H1 (cell line): ENCODE data around the gene DMGDH. TPM values are rescaled to one million over a fixed set of nuclear protein-coding genes. Genes with fewer than 3 reads are reported as not detected.

Source experiments
- CTCF ChIA-PET: fragments of 300-600 bp; sonication (Branson Sonifier 250); formaldehyde crosslinking; loops from one replicate; lab custom pipeline; 2021; ENCODE audit not compliant: partially characterized antibody; lab: Charles Lee
- POLR2A ChIA-PET: fragments of 300-600 bp; sonication (Branson Sonifier 250); formaldehyde crosslinking; loops from one replicate; lab custom pipeline; 2021; ENCODE audit warnings: inconsistent platforms; ENCODE audit not compliant: partially characterized antibody; lab: Charles Lee
- DNase-seq, 2 experiments: peaks; one replicate each; pipeline versions ENCODE4 v3.0.0 to v3.0.0-alpha.2; 2010 to 2022; ENCODE audit warnings: low spot score in 2 of 2, low read depth in 1 of 2, mixed read lengths in 1 of 2
- FAIRE-seq: peaks from 2 replicates; lab custom pipeline; 2011; peaks lifted over from hg19 to GRCh38; lab: Jason Lieb, UNC
- H2AFZ ChIP-seq: 2 replicates; pipeline ENCODE4 v1.8.1; 2012; ENCODE audit warnings: low read length, inconsistent platforms
- H2AK5ac ChIP-seq: 2 replicates; pipeline ENCODE4 v1.6.1; 2013; ENCODE audit warnings: low read depth, low read length
- H2BK120ac ChIP-seq: replicated peaks from 2 replicates; pipeline ENCODE3; 2013; ENCODE audit warnings: low read depth, low read length, inconsistent platforms
- H2BK12ac ChIP-seq: 2 replicates; pipeline ENCODE4 v1.6.1; 2013; ENCODE audit warnings: low read depth, low read length
- H2BK15ac ChIP-seq: 2 replicates; pipeline ENCODE4 v1.6.1; 2013; ENCODE audit warnings: low read length
- H2BK20ac ChIP-seq: 2 replicates; pipeline ENCODE4 v1.6.1; 2013; ENCODE audit warnings: low read length
- H2BK5ac ChIP-seq: 2 replicates; pipeline ENCODE4 v1.6.1; 2013; ENCODE audit warnings: low read depth, low read length
- H3K14ac ChIP-seq: 2 replicates; pipeline ENCODE4 v1.6.1; 2013; ENCODE audit warnings: inconsistent platforms; ENCODE audit not compliant: insufficient read length
- H3K18ac ChIP-seq: 2 replicates; pipeline ENCODE4 v1.6.1; 2013; ENCODE audit warnings: low read length; ENCODE audit errors: extremely low read depth
- H3K23ac ChIP-seq: 2 replicates; pipeline ENCODE4 v1.6.1; 2013; ENCODE audit warnings: inconsistent platforms; ENCODE audit not compliant: insufficient read length
- H3K23me2 ChIP-seq: 2 replicates; pipeline ENCODE4 v1.6.1; 2013; ENCODE audit warnings: low read depth, low read length
- H3K27ac ChIP-seq: 2 replicates; pipeline ENCODE4 v1.6.1; 2011; ENCODE audit warnings: low read depth, low read length, inconsistent platforms
- H3K27me3 ChIP-seq, 4 experiments: replicated peaks in 1 of 4; 1 replicate in 1 of 4; 2 replicates in 3 of 4; pipeline versions ENCODE4 v1.6.1 to v1.8.1; 2011 to 2013; ENCODE audit warnings: low read length in 3 of 4, mild to moderate bottlenecking in 3 of 4, inconsistent platforms in 2 of 4, mixed read lengths in 2 of 4, moderate library complexity in 1 of 4; ENCODE audit not compliant: control insufficient read depth in 3 of 4, insufficient read depth in 3 of 4; ENCODE audit errors: extremely low read depth in 1 of 4
- H3K36me3 ChIP-seq, 4 experiments: 2 replicates each; pipeline versions ENCODE4 v1.6.1 to v1.8.1; 2011 to 2013; ENCODE audit warnings: mild to moderate bottlenecking in 4 of 4, low read length in 3 of 4, moderate library complexity in 2 of 4, control low read depth in 1 of 4, inconsistent platforms in 1 of 4; ENCODE audit not compliant: insufficient read depth in 4 of 4, control insufficient read depth in 2 of 4
- H3K4ac ChIP-seq: replicated peaks from 2 replicates; pipeline ENCODE3; 2013; ENCODE audit warnings: low read length, low read depth, mixed read lengths, inconsistent platforms; ENCODE audit not compliant: insufficient read length
- H3K4me1 ChIP-seq, 4 experiments: replicated peaks in 1 of 4; 1 replicate in 1 of 4; 2 replicates in 3 of 4; pipeline versions ENCODE4 v1.6.1 to v1.8.1; 2011 to 2013; ENCODE audit warnings: low read length in 3 of 4, inconsistent platforms in 2 of 4, mixed read lengths in 1 of 4; ENCODE audit not compliant: insufficient read depth in 4 of 4, control insufficient read depth in 3 of 4
- H3K4me2 ChIP-seq, 2 experiments: 2 replicates each; pipeline versions ENCODE4 v1.6.1 to v1.8.1; 2011 to 2013; ENCODE audit warnings: low read depth in 2 of 2, low read length in 2 of 2, control low read depth in 1 of 2, inconsistent platforms in 1 of 2, mild to moderate bottlenecking in 1 of 2; ENCODE audit not compliant: insufficient read depth in 1 of 2
- H3K4me3 ChIP-seq, 4 experiments: fragments of 200-600, 300-600 bp in 1 of 4; sonication (generic), shearing (Covaris generic), sonication (Bioruptor Twin) in 1 of 4; 2 replicates each; pipeline versions ENCODE4 v1.5.1 to v1.8.1; 2011 to 2016; ENCODE audit warnings: low read length in 4 of 4, low read depth in 3 of 4, control low read depth in 2 of 4, inconsistent platforms in 2 of 4, mild to moderate bottlenecking in 2 of 4, mixed read lengths in 1 of 4, moderate library complexity in 1 of 4; ENCODE audit not compliant: insufficient read depth in 2 of 4; ENCODE audit errors: extremely low read depth in 1 of 4
- H3K56ac ChIP-seq: replicated peaks from 2 replicates; pipeline ENCODE3; 2013; ENCODE audit warnings: low read depth, mild to moderate bottlenecking, mixed read lengths, low read length, inconsistent platforms; ENCODE audit not compliant: insufficient read length
- H3K79me1 ChIP-seq: 2 replicates; pipeline ENCODE4 v1.6.1; 2013; ENCODE audit warnings: low read depth, low read length, control low read depth
- H3K79me2 ChIP-seq, 2 experiments: 2 replicates each; pipeline versions ENCODE4 v1.6.1 to v1.8.1; 2012 to 2013; ENCODE audit warnings: low read length in 2 of 2, mild to moderate bottlenecking in 2 of 2, inconsistent platforms in 1 of 2; ENCODE audit not compliant: insufficient read depth in 2 of 2, control insufficient read depth in 1 of 2
- H3K9ac ChIP-seq, 4 experiments: replicated peaks in 1 of 4; 1 replicate in 1 of 4; 2 replicates in 3 of 4; pipeline versions ENCODE4 v1.6.1 to v1.8.1; 2011 to 2013; ENCODE audit warnings: low read depth in 3 of 4, low read length in 3 of 4, control low read depth in 2 of 4, mild to moderate bottlenecking in 2 of 4, moderate library complexity in 2 of 4, inconsistent platforms in 1 of 4; ENCODE audit errors: extremely low read depth in 1 of 4
- H3K9me3 ChIP-seq, 2 experiments: 2 replicates each; pipeline versions ENCODE4 v1.6.1 to v1.8.1; 2012 to 2013; ENCODE audit warnings: mild to moderate bottlenecking in 2 of 2, moderate library complexity in 2 of 2, control low read depth in 1 of 2, inconsistent platforms in 1 of 2, low read depth in 1 of 2, low read length in 1 of 2, mixed read lengths in 1 of 2; ENCODE audit not compliant: insufficient read depth in 2 of 2
- H4K20me1 ChIP-seq, 2 experiments: replicated peaks in 1 of 2; 2 replicates each; pipeline versions ENCODE3 to v1.8.1; 2011 to 2013; ENCODE audit warnings: inconsistent platforms in 2 of 2, low read length in 2 of 2, mild to moderate bottlenecking in 1 of 2; ENCODE audit not compliant: insufficient read depth in 2 of 2, control insufficient read depth in 1 of 2
- H4K5ac ChIP-seq: 2 replicates; pipeline ENCODE4 v1.6.1; 2013; ENCODE audit warnings: low read length, low read depth, mixed read lengths, inconsistent platforms; ENCODE audit not compliant: insufficient read length
- H4K8ac ChIP-seq: 2 replicates; pipeline ENCODE4 v1.8.0; 2013; ENCODE audit warnings: mild to moderate bottlenecking, moderate library complexity, low read length, inconsistent platforms; ENCODE audit not compliant: insufficient read depth; ENCODE audit errors: extremely low read depth
- H4K91ac ChIP-seq: replicated peaks from 2 replicates; pipeline ENCODE3; 2013; ENCODE audit warnings: low read length, mixed read lengths, inconsistent platforms; ENCODE audit not compliant: insufficient read length
- GABPA ChIP-seq: IDR thresholded peaks from 2 replicates; pipeline ENCODE4 v1.6.1; 2011; ENCODE audit warnings: mild to moderate bottlenecking, low read length, moderate library complexity, borderline replicate concordance; ENCODE audit not compliant: insufficient read depth
- KDM5A ChIP-seq: fragments of 200-600 bp; IDR thresholded peaks from 2 replicates; pipeline ENCODE4 v1.7.1; 2012; ENCODE audit warnings: mild to moderate bottlenecking, low read length, inconsistent platforms, mixed read lengths
- PHF8 ChIP-seq: fragments of 200-600 bp; sonication (generic); conservative IDR thresholded peaks from 2 replicates; pipeline ENCODE4 v1.7.1; 2012; ENCODE audit warnings: low read depth, mild to moderate bottlenecking, inconsistent platforms, low read length, moderate library complexity
- POLR2A ChIP-seq, 2 experiments: IDR thresholded peaks; 1 replicate in 1 of 2; 2 replicates in 1 of 2; pipeline ENCODE4 v1.6.1; 2011; ENCODE audit warnings: low read depth in 2 of 2, low read length in 2 of 2, mild to moderate bottlenecking in 2 of 2; ENCODE audit errors: control extremely low read depth in 1 of 2
- POLR2AphosphoS5 ChIP-seq: IDR thresholded peaks from 2 replicates; pipeline ENCODE4 v1.6.1; 2011; ENCODE audit warnings: low read depth, low read length
- RBBP5 ChIP-seq: IDR thresholded peaks from 2 replicates; pipeline ENCODE4 v1.7.1; 2012; ENCODE audit warnings: low read depth, mild to moderate bottlenecking, inconsistent platforms, low read length, moderate library complexity, borderline replicate concordance
- SIRT6 ChIP-seq: IDR thresholded peaks from one replicate; pipeline ENCODE4 v1.7.1; 2012; ENCODE audit warnings: low read length, inconsistent platforms
- SP2 ChIP-seq: IDR thresholded peaks from 2 replicates; pipeline ENCODE4 v1.6.1; 2012; ENCODE audit warnings: mild to moderate bottlenecking, low read length, inconsistent platforms
- SRF ChIP-seq: IDR thresholded peaks from 2 replicates; pipeline ENCODE4 v1.6.1; 2011; ENCODE audit warnings: mild to moderate bottlenecking, low read depth, low read length, moderate library complexity
- TCF12 ChIP-seq: IDR thresholded peaks from 2 replicates; pipeline ENCODE4 v1.6.1; 2011; ENCODE audit warnings: low read depth, mild to moderate bottlenecking, low read length
- YY1 ChIP-seq: IDR thresholded peaks from 2 replicates; pipeline ENCODE4 v1.6.1; 2011; ENCODE audit warnings: low read depth, mild to moderate bottlenecking, low read length
- WGBS, 2 experiments: shearing (Covaris generic) in 1 of 2; methylation state at CpG; one replicate each; pipeline versions ENCODE4 v1.1.6 to v1.1.7; 2013 to 2015; ENCODE audit warnings: low lambda C conversion rate in 2 of 2, mixed read lengths in 2 of 2, inconsistent platforms in 1 of 2, low coverage in 1 of 2, missing lambda C conversion rate in 1 of 2; ENCODE audit not compliant: insufficient replicate concordance in 2 of 2, insufficient coverage in 1 of 2, insufficient read length in 1 of 2; ENCODE audit errors: extremely low coverage in 1 of 2, missing lambda C conversion rate in 1 of 2; 5-methylcytosine and 5-hydroxymethylcytosine counted together
- polyA plus RNA-seq, 7 experiments: library from polyadenylated mRNA; depleted of rRNA in 3 of 7; stranded (reverse) in 5 of 7; unstranded in 2 of 7; fragments of >200 nt in 5 of 7; fragments of 200-250 nt in 2 of 7; gene quantifications; 1 replicate in 5 of 7; 2 replicates in 1 of 7; 4 replicates in 1 of 7; pipeline versions ENCODE4 v1.2.1 to v1.2.3, GENCODE V29; 2011 to 2013; ENCODE audit warnings: missing spikeins in 2 of 7, mixed read lengths in 2 of 7
- total RNA-seq: library from RNA; stranded (reverse); fragmentation: NEBNext Ultra II Directional; extraction: Animal tissue kit (Norgen Biotek cat#: 25700); gene quantifications from 2 replicates; pipeline ENCODE4 v1.2.1, GENCODE V29; 2021
- TF ChIP-seq, protein P1 (sequence below): IDR thresholded peaks from 2 replicates; pipeline ENCODE4 v1.6.1; 2012; ENCODE audit warnings: inconsistent platforms

Gene DMGDH
- total and polyA plus RNA-seq, 2 of the 8 experiments (the other 6 are each of a cell fraction or from before 2014, with no cell fraction given) = 0.15 TPM; not detected in 1

DNA sequence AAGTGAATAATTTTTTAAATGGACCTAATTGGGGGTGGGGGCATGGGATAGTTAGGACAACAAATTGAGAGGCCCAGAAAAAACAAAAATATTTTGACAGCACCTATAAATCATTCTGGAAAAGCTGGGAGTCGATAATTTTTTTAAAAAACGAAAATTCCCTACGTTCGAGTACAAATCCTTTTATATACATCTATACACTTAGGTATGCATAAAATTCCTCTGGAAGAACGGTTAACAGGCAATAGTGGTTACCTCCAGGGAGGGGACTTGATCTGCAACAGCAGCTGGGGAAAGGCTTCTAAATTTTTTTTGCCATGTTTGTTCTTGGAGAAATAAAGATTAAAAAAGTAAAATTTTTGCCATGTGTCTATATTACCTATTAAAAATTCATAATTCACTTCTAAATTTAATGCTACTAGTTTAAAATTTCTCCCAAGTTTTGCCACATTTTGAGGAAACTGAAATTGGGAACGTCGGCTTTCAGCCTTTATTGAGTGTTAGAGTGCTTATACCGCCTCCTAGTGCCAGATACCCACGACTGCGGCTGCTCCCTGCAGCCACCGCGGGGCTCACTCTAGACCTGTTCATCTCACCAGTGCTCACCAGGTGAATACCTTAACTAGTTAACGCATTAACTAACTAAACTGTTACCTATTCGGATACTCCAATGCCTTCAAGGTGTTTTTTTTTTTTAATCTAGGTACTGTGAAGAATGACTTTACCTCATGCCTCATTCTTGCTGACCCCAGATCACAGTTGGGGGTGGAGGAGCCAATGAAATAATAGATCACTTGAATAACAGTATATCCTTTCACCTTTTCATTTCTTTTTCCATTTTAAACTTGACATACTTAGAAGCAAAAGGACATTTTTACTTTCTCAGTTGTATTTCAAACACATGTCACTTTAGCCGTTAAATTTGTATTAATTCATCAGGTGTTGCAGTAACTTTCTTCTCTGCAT lies 40.3 kb upstream of the DMGDH start:
- H2BK15ac ChIP-seq = no peak overlapping the region
- no peaks in the 10 kb centered on the region for H3K79me1 ChIP-seq
- ChIA-PET POLR2A (no interaction called here), CTCF (interaction anchor here (0.7 to 7.0 kb wide), 16 partner anchors 19 to 210 kb away, joined by 3 to 49 read pairs (median 4); no protein-coding TSS in a partner anchor)
- no peak overlapping the region for H4K91ac ChIP-seq
- H3K9me3 ChIP-seq = no peaks in the 10 kb centered on the region
- H3K4me1 ChIP-seq = no peaks in the 10 kb centered on the region
- H3K9ac ChIP-seq = no peak overlapping the region
- no peak overlapping the region for H3K27ac ChIP-seq
- H3K27me3 ChIP-seq = peaks cover 15 to 27% (median 22%) of the 10 kb centered on the region in 4 experiments
- H3K79me2 ChIP-seq = no peaks in the 10 kb centered on the region
- no peak overlapping the region for H3K4me2 ChIP-seq
- FAIRE-seq (peak; percentile 73), DNase-seq (peak in 1 of 2 experiments; percentile 60)
- H3K4ac ChIP-seq = no peak overlapping the region
- H4K5ac ChIP-seq = no peak overlapping the region
- peaks cover 11% of the 10 kb centered on the region; the same call in 1 of the 2 replicates for H3K23me2 ChIP-seq
- 44% methylated on average over 15 of the region's 15 CpGs; no CpG with 5 or more reads in 1 of the 2 experiments for WGBS, 2 experiments
- H2AK5ac ChIP-seq = no peak overlapping the region
- no peak overlapping the region for H2BK5ac ChIP-seq
- no peak overlapping the region for H3K23ac ChIP-seq
- peaks cover 0 to 3% of the 10 kb centered on the region in 2 experiments for H4K20me1 ChIP-seq
- H4K8ac ChIP-seq = no peak overlapping the region
- H2BK20ac ChIP-seq = no peak overlapping the region
- H3K4me3 ChIP-seq = no peak overlapping the region
- H3K14ac ChIP-seq = no peak overlapping the region
- H3K18ac ChIP-seq = no peak overlapping the region
- no peak overlapping the region for H2AFZ ChIP-seq
- H2BK12ac ChIP-seq = no peak overlapping the region
- no peak overlapping the region for H2BK120ac ChIP-seq
- H3K56ac ChIP-seq = no peak overlapping the region
- H3K36me3 ChIP-seq = no peaks in the 10 kb centered on the region
- TF ChIP-seq PHF8 (no peak), POLR2AphosphoS5 (no peak), SRF (no peak), RBBP5 (no peak), KDM5A (no peak), SIRT6 (no peak), POLR2A (IDR thresholded peaks at IDR 0.05; ENCODE audit: control extremely low read depth in 1 of 2, low read depth in 2 of 2, low read length in 2 of 2) (no peak), TCF12 (no peak), SP2 (no peak), GABPA (no peak), YY1 (0 out of 2 replicates have a peak, but pooled peaks have one; percentile 10)
- TF ChIP-seq, protein P1, sequence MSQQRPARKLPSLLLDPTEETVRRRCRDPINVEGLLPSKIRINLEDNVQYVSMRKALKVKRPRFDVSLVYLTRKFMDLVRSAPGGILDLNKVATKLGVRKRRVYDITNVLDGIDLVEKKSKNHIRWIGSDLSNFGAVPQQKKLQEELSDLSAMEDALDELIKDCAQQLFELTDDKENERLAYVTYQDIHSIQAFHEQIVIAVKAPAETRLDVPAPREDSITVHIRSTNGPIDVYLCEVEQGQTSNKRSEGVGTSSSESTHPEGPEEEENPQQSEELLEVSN = no peak
